ENCODE measurements around the gene DNAH2. TPM values are rescaled to one million over a fixed set of nuclear protein-coding genes. Genes with fewer than 3 reads are reported as not detected.

The DNAH2 gene
- total RNA-seq, 1 experiment from 2014 or later, result 0.17 TPM

GRCh38 chr17:7704601-7705268 is 12.8 kb upstream of the DNAH2 start, which contains the start of gene EFNB3:
EFNB3 (plus strand) TSS chr17:7705202; CDS start chr17:7705599, 397 bp downstream.
- Mint-ChIP-seq H3K9me3 (no peaks in the 10 kb centered on the region), H3K4me1 (peaks cover 30% of the 10 kb centered on the region), H3K27ac (peak within 1 kb of the TSS; percentile 88), H3K27me3 (ENCODE audit: low read depth) (peaks cover 13% of the 10 kb centered on the region), H3K4me3 (peak within 1 kb of the TSS; percentile 86), H3K36me3 (peaks cover 2% of the 10 kb centered on the region; the same call in 1 of the 2 replicates)
- peak; percentile 79 for DNase-seq (ENCODE audit: low spot score)
- ATAC-seq, result peak; percentile 64
- TF ChIP-seq SP1 (CRISPR knock-in tag; conservative IDR thresholded peaks at IDR 0.05) (peak; percentile 80), PRDM15 (CRISPR knock-in tag; IDR thresholded peaks at IDR 0.05) (peak; percentile 99), TCF7 (CRISPR knock-in tag; IDR thresholded peaks at IDR 0.05; ENCODE audit: low read depth) (peak; percentile 7; the same call in 1 of the 2 replicates), NR2C2 (CRISPR knock-in tag; IDR thresholded peaks at IDR 0.05) (no peak), HMGA2 (CRISPR knock-in tag; IDR thresholded peaks at IDR 0.05) (no peak), FOXK1 (CRISPR knock-in tag; IDR thresholded peaks at IDR 0.05) (peak; percentile 41; the same call in 1 of the 2 replicates), GTF2I (CRISPR knock-in tag; conservative IDR thresholded peaks at IDR 0.05) (peak; percentile 94), SMAD4 (CRISPR knock-in tag; IDR thresholded peaks at IDR 0.05) (no peak)
- ChIA-PET CTCF (interaction anchor here (0.6 to 6.1 kb wide), 11 partner anchors 9 to 119 kb away, joined by 3 to 72 read pairs (median 8); partner anchors contain the start of genes DNAH2, SAT2, SHBG and SOX15), POLR2A (interaction anchor here (0.9 to 4.0 kb wide), 5 partner anchors 12 to 131 kb away, joined by 4 to 55 read pairs (median 13); partner anchors contain the start of genes DNAH2, TP53 and WRAP53)

GRCh38 chr17:7705269-7706255 is 12.0 kb upstream of the DNAH2 start:
- Mint-ChIP-seq H3K36me3 (peaks cover 2% of the 10 kb centered on the region; the same call in 1 of the 2 replicates), H3K9me3 (no peaks in the 10 kb centered on the region), H3K4me1 (peaks cover 35% of the 10 kb centered on the region), H3K4me3 (peak overlapping the region; percentile 86), H3K27ac (no peak overlapping the region), H3K27me3 (ENCODE audit: low read depth) (peaks cover 13% of the 10 kb centered on the region)
- DNase-seq (ENCODE audit: low spot score) (peak; percentile 47), ATAC-seq (peak; percentile 33)
- CTCF ChIA-PET, result interaction anchor here (0.7 to 6.1 kb wide), 15 partner anchors 8 to 368 kb away, joined by 3 to 72 read pairs (median 5); partner anchors contain the start of genes DNAH2, SAT2, SHBG and SOX15
- POLR2A ChIA-PET, result interaction anchor here (0.9 to 4.0 kb wide), 4 partner anchors 11 to 78 kb away, joined by 3 to 55 read pairs (median 14); partner anchors contain the start of genes DNAH2, SAT2, TP53 and WRAP53
- TF ChIP-seq TP53 (CRISPR knock-in tag; IDR thresholded peaks at IDR 0.05) (no peak), STAT6 (CRISPR knock-in tag; conservative IDR thresholded peaks at IDR 0.05; ENCODE audit: low read depth) (no peak), RORB (CRISPR knock-in tag; IDR thresholded peaks at IDR 0.05) (no peak), ATF2 (CRISPR knock-in tag; IDR thresholded peaks at IDR 0.05; ENCODE audit: borderline replicate concordance, low read depth) (no peak), CBFB (CRISPR knock-in tag; IDR thresholded peaks at IDR 0.05; ENCODE audit: low read depth) (no peak)
